Astrocyte (in vitro differentiated cells and primary cell): ENCODE measurements around the gene CYGB. TPM values are rescaled to one million over a fixed set of nuclear protein-coding genes. Genes with fewer than 3 reads are reported as not detected.
A peak's percentile ranks its signal among the peaks of the same experiment; 100 is the strongest.

Experiments
- DNase-seq: peaks from one replicate; pipeline ENCODE4 v3.0.0-alpha.2; 2010; ENCODE audit warnings: low read depth
- FAIRE-seq: peaks from 2 replicates; lab custom pipeline; 2011; peaks lifted over from hg19 to GRCh38; lab: Jason Lieb, UNC
- H2AFZ ChIP-seq: 2 replicates; pipeline ENCODE4 v1.6.0; 2012; ENCODE audit warnings: low read depth, low read length, inconsistent platforms
- H3K27ac ChIP-seq: 2 replicates; pipeline ENCODE4 v1.5.1; 2011; ENCODE audit warnings: low read depth, low read length, inconsistent platforms
- H3K27me3 ChIP-seq: 2 replicates; pipeline ENCODE4 v1.6.0; 2011; ENCODE audit warnings: low read length, inconsistent platforms; ENCODE audit not compliant: insufficient read depth
- H3K36me3 ChIP-seq: 2 replicates; pipeline ENCODE4 v1.5.1; 2011; ENCODE audit warnings: low read length, inconsistent platforms; ENCODE audit not compliant: insufficient read depth
- H3K4me1 ChIP-seq: 2 replicates; pipeline ENCODE4 v1.5.1; 2011; ENCODE audit warnings: low read length, inconsistent platforms; ENCODE audit not compliant: insufficient read depth
- H3K4me2 ChIP-seq: 2 replicates; pipeline ENCODE4 v1.6.0; 2012; ENCODE audit warnings: low read length, inconsistent platforms
- H3K4me3 ChIP-seq: 2 replicates; pipeline ENCODE4 v1.5.1; 2011; ENCODE audit warnings: low read depth, mild to moderate bottlenecking, low read length, inconsistent platforms; ENCODE audit not compliant: insufficient read depth
- H3K79me2 ChIP-seq: 2 replicates; pipeline ENCODE4 v1.6.0; 2012; ENCODE audit warnings: mild to moderate bottlenecking, low read length, inconsistent platforms; ENCODE audit not compliant: insufficient read depth
- H3K9ac ChIP-seq: 2 replicates; pipeline ENCODE4 v1.6.0; 2012; ENCODE audit warnings: mild to moderate bottlenecking, low read length, inconsistent platforms
- H3K9me3 ChIP-seq: 2 replicates; pipeline ENCODE4 v1.5.1; 2012; ENCODE audit warnings: low read depth, mild to moderate bottlenecking, low read length, inconsistent platforms; ENCODE audit not compliant: insufficient read depth
- H4K20me1 ChIP-seq: 2 replicates; pipeline ENCODE4 v1.6.0; 2012; ENCODE audit warnings: low read length, inconsistent platforms; ENCODE audit not compliant: insufficient read depth
- H3K27ac Mint-ChIP-seq: one replicate; pipeline ENCODE4 v1.8.0; 2021; ENCODE audit warnings: mild to moderate bottlenecking, mixed read lengths; ENCODE audit not compliant: unreplicated experiment
- H3K27me3 Mint-ChIP-seq: one replicate; pipeline ENCODE4 v1.8.0; 2021; ENCODE audit warnings: low read depth, mixed read lengths; ENCODE audit not compliant: unreplicated experiment
- H3K36me3 Mint-ChIP-seq: one replicate; pipeline ENCODE4 v1.8.0; 2021; ENCODE audit warnings: low read depth, mixed read lengths; ENCODE audit not compliant: unreplicated experiment
- H3K4me1 Mint-ChIP-seq: one replicate; pipeline ENCODE4 v1.8.0; 2021; ENCODE audit warnings: low read depth, mixed read lengths; ENCODE audit not compliant: unreplicated experiment
- H3K4me3 Mint-ChIP-seq: one replicate; pipeline ENCODE4 v1.8.0; 2021; ENCODE audit warnings: mild to moderate bottlenecking, moderate library complexity, mixed read lengths; ENCODE audit not compliant: unreplicated experiment
- H3K9me3 Mint-ChIP-seq: one replicate; pipeline ENCODE4 v1.8.0; 2021; ENCODE audit warnings: mild to moderate bottlenecking, mixed read lengths; ENCODE audit not compliant: unreplicated experiment
- CTCF ChIP-seq: IDR thresholded peaks from 2 replicates; pipeline ENCODE4 v1.5.1; 2011; ENCODE audit warnings: low read depth, mild to moderate bottlenecking, inconsistent platforms, low read length, moderate library complexity; ENCODE audit not compliant: insufficient read depth
- EZH2 ChIP-seq: IDR thresholded peaks from 2 replicates; pipeline ENCODE4 v1.6.1; 2012; ENCODE audit warnings: mild to moderate bottlenecking, low read length, inconsistent platforms; ENCODE audit not compliant: insufficient read depth
- total RNA-seq: library from RNA; stranded (reverse); gene quantifications from 2 replicates; pipeline ENCODE4 v1.2.1, GENCODE V29; 2021

The CYGB gene
- total RNA-seq, 1 donor from 2014 or later: 29.2 TPM

GRCh38 chr17:76562734-76563148, 25.2 kb upstream of the CYGB start:
- Histone ChIP-seq H3K4me2 (peak overlapping the region; percentile 87), H4K20me1 (peaks cover 82% of the 10 kb centered on the region), H3K36me3 (peaks cover 31% of the 10 kb centered on the region), H3K9ac (peak overlapping the region; percentile 26), H2AFZ (no peak overlapping the region), H3K4me1 (peaks cover 41% of the 10 kb centered on the region), H3K79me2 (peaks cover 49% of the 10 kb centered on the region), H3K27me3 (no peaks in the 10 kb centered on the region), H3K4me3 (no peak overlapping the region), H3K27ac (peak overlapping the region; percentile 28), H3K9me3 (no peaks in the 10 kb centered on the region)
- H3K9me3 Mint-ChIP-seq: no peaks in the 10 kb centered on the region
- DNase-seq (peak; percentile 85), FAIRE-seq (no peak)
- peaks cover 44% of the 10 kb centered on the region for H3K4me1 Mint-ChIP-seq
- H3K27ac Mint-ChIP-seq: no peak overlapping the region
- TF ChIP-seq CTCF (no peak), EZH2 (no peak)
- peak overlapping the region; percentile 25 for H3K4me3 Mint-ChIP-seq
- H3K36me3 Mint-ChIP-seq: peaks cover 21% of the 10 kb centered on the region
- no peaks in the 10 kb centered on the region for H3K27me3 Mint-ChIP-seq

- Mint-ChIP-seq H3K27me3 (no peaks in the 10 kb centered on the region), H3K4me1 (peaks cover 44% of the 10 kb centered on the region), H3K9me3 (no peaks in the 10 kb centered on the region), H3K4me3 (peak overlapping the region; percentile 27), H3K36me3 (peaks cover 19% of the 10 kb centered on the region), H3K27ac (peak overlapping the region; percentile 66)
- Histone ChIP-seq H3K4me2 (peak overlapping the region; percentile 87), H4K20me1 (peaks cover 73% of the 10 kb centered on the region), H3K27me3 (no peaks in the 10 kb centered on the region), H3K27ac (peak overlapping the region; percentile 40), H3K36me3 (peaks cover 31% of the 10 kb centered on the region), H3K9me3 (no peaks in the 10 kb centered on the region), H3K4me1 (peaks cover 46% of the 10 kb centered on the region), H3K9ac (peak overlapping the region; percentile 53), H2AFZ (no peak overlapping the region), H3K4me3 (peak overlapping the region; percentile 32), H3K79me2 (peaks cover 52% of the 10 kb centered on the region)
- TF ChIP-seq CTCF: no peak
- TF ChIP-seq EZH2: no peak
- DNase-seq: peak; percentile 52
- FAIRE-seq: no peak
Measured at GRCh38 chr17:76561799-76562268, 24.3 kb upstream of the CYGB start.

GRCh38 chr17:76561332-76561731, 23.8 kb upstream of the CYGB start:
- H3K27me3 Mint-ChIP-seq: no peaks in the 10 kb centered on the region
- Histone ChIP-seq H3K79me2 (peaks cover 52% of the 10 kb centered on the region), H3K36me3 (peaks cover 31% of the 10 kb centered on the region), H3K4me3 (peak overlapping the region; percentile 32), H3K4me2 (peak overlapping the region; percentile 87), H3K4me1 (peaks cover 48% of the 10 kb centered on the region), H3K27me3 (no peaks in the 10 kb centered on the region), H3K9ac (peak overlapping the region; percentile 53), H3K9me3 (no peaks in the 10 kb centered on the region), H2AFZ (no peak overlapping the region), H3K27ac (peak overlapping the region; percentile 40), H4K20me1 (peaks cover 68% of the 10 kb centered on the region)
- TF ChIP-seq EZH2: no peak
- no peak for TF ChIP-seq CTCF
- FAIRE-seq (no peak), DNase-seq (no peak)
- H3K4me1 Mint-ChIP-seq: peaks cover 43% of the 10 kb centered on the region
- H3K4me3 Mint-ChIP-seq: peak overlapping the region; percentile 17
- H3K27ac Mint-ChIP-seq: no peak overlapping the region
- H3K9me3 Mint-ChIP-seq: no peaks in the 10 kb centered on the region
- H3K36me3 Mint-ChIP-seq: peaks cover 18% of the 10 kb centered on the region
